GM23338 (cell line): Measurements from ENCODE around the gene MON1B.

ENCODE experiments used
- CREB1 ChIP-seq: fragments of 250-450 bp; sonication (Bioruptor Pico); IDR thresholded peaks from 2 replicates; pipeline ENCODE4 v1.5.0; 2020; ENCODE audit warnings: low read depth, mild to moderate bottlenecking, moderate library complexity
- ETS1 ChIP-seq: IDR thresholded peaks from 2 replicates; pipeline ENCODE4 v1.6.1; 2016; ENCODE audit warnings: antibody characterized with exemption
- EZH2 ChIP-seq: fragments of 200-600 bp; sonication (generic); IDR thresholded peaks from one replicate; pipeline ENCODE4 v1.8.0; 2017; ENCODE audit warnings: antibody characterized with exemption, mild to moderate bottlenecking, low read depth; ENCODE audit not compliant: unreplicated experiment
- EZH2phosphoT487 ChIP-seq: fragments of 200-600 bp; sonication (generic); IDR thresholded peaks from one replicate; pipeline ENCODE4 v1.8.1; 2018; ENCODE audit warnings: antibody characterized with exemption; ENCODE audit not compliant: unreplicated experiment
- JUNB ChIP-seq: IDR thresholded peaks from one replicate; pipeline ENCODE4 v1.6.1; 2016; ENCODE audit warnings: antibody characterized with exemption; ENCODE audit not compliant: unreplicated experiment
- POLR2AphosphoS5 ChIP-seq: IDR thresholded peaks from 2 replicates; pipeline ENCODE4 v1.6.1; 2016; ENCODE audit warnings: antibody characterized with exemption, low read depth
- ZNF331 ChIP-seq: fragments of 250-450 bp; sonication (Bioruptor Pico); IDR thresholded peaks from 2 replicates; pipeline ENCODE4 v1.5.0; 2020; ENCODE audit warnings: low read depth, mild to moderate bottlenecking, moderate library complexity
- TF ChIP-seq, protein P1 (sequence below), 2 experiments: fragments of 200-600 bp in 1 of 2; sonication (generic) in 1 of 2; conservative IDR thresholded peaks; 2 replicates each; pipeline versions ENCODE4 v1.5.1 to v1.6.1; 2016 to 2017; ENCODE audit warnings: antibody characterized with exemption in 2 of 2, low read depth in 2 of 2, mild to moderate bottlenecking in 2 of 2, moderate library complexity in 1 of 2
- TF ChIP-seq, protein P2 (sequence below): IDR thresholded peaks from one replicate; pipeline ENCODE4 v1.6.1; 2018; ENCODE audit warnings: antibody characterized with exemption; ENCODE audit not compliant: unreplicated experiment
- TF ChIP-seq, protein P3 (sequence below): fragments of 250-450 bp; sonication (Bioruptor Pico); IDR thresholded peaks from 2 replicates; pipeline ENCODE4 v1.5.0; 2020; ENCODE audit warnings: mild to moderate bottlenecking, moderate library complexity

DNA sequence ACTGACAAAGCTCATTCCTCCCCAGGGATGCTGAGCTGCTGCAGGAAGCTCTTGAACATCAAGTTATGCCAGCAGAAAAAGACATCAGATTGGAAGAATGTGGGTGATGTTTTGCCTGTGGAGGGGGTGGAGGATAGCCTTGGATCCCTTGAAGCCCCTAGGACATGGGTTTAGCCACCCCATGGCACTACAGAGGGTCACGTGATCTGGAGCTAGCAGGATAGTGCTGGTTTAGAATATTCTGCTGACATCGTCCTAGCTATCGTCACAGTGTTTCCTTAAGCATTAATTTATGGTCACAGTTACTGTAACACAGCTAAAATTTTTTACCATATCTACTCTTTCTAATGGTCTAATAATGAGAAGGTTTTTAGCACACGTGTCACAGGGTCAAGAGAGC, 20.2 kb upstream of the MON1B start:
- TF ChIP-seq, protein P1, sequence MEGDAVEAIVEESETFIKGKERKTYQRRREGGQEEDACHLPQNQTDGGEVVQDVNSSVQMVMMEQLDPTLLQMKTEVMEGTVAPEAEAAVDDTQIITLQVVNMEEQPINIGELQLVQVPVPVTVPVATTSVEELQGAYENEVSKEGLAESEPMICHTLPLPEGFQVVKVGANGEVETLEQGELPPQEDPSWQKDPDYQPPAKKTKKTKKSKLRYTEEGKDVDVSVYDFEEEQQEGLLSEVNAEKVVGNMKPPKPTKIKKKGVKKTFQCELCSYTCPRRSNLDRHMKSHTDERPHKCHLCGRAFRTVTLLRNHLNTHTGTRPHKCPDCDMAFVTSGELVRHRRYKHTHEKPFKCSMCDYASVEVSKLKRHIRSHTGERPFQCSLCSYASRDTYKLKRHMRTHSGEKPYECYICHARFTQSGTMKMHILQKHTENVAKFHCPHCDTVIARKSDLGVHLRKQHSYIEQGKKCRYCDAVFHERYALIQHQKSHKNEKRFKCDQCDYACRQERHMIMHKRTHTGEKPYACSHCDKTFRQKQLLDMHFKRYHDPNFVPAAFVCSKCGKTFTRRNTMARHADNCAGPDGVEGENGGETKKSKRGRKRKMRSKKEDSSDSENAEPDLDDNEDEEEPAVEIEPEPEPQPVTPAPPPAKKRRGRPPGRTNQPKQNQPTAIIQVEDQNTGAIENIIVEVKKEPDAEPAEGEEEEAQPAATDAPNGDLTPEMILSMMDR (conservative IDR thresholded peaks at IDR 0.05; ENCODE audit: low read depth in 2 of 2) = no peak
- TF ChIP-seq ZNF331 (CRISPR knock-in tag) = no peak
- no peak for TF ChIP-seq POLR2AphosphoS5
- TF ChIP-seq EZH2 = no peak
- TF ChIP-seq EZH2phosphoT487 = no peak
- TF ChIP-seq, protein P2, sequence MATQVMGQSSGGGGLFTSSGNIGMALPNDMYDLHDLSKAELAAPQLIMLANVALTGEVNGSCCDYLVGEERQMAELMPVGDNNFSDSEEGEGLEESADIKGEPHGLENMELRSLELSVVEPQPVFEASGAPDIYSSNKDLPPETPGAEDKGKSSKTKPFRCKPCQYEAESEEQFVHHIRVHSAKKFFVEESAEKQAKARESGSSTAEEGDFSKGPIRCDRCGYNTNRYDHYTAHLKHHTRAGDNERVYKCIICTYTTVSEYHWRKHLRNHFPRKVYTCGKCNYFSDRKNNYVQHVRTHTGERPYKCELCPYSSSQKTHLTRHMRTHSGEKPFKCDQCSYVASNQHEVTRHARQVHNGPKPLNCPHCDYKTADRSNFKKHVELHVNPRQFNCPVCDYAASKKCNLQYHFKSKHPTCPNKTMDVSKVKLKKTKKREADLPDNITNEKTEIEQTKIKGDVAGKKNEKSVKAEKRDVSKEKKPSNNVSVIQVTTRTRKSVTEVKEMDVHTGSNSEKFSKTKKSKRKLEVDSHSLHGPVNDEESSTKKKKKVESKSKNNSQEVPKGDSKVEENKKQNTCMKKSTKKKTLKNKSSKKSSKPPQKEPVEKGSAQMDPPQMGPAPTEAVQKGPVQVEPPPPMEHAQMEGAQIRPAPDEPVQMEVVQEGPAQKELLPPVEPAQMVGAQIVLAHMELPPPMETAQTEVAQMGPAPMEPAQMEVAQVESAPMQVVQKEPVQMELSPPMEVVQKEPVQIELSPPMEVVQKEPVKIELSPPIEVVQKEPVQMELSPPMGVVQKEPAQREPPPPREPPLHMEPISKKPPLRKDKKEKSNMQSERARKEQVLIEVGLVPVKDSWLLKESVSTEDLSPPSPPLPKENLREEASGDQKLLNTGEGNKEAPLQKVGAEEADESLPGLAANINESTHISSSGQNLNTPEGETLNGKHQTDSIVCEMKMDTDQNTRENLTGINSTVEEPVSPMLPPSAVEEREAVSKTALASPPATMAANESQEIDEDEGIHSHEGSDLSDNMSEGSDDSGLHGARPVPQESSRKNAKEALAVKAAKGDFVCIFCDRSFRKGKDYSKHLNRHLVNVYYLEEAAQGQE = no peak
- no peak for TF ChIP-seq JUNB
- no peak for TF ChIP-seq CREB1 (CRISPR knock-in tag)
- TF ChIP-seq, protein P3, sequence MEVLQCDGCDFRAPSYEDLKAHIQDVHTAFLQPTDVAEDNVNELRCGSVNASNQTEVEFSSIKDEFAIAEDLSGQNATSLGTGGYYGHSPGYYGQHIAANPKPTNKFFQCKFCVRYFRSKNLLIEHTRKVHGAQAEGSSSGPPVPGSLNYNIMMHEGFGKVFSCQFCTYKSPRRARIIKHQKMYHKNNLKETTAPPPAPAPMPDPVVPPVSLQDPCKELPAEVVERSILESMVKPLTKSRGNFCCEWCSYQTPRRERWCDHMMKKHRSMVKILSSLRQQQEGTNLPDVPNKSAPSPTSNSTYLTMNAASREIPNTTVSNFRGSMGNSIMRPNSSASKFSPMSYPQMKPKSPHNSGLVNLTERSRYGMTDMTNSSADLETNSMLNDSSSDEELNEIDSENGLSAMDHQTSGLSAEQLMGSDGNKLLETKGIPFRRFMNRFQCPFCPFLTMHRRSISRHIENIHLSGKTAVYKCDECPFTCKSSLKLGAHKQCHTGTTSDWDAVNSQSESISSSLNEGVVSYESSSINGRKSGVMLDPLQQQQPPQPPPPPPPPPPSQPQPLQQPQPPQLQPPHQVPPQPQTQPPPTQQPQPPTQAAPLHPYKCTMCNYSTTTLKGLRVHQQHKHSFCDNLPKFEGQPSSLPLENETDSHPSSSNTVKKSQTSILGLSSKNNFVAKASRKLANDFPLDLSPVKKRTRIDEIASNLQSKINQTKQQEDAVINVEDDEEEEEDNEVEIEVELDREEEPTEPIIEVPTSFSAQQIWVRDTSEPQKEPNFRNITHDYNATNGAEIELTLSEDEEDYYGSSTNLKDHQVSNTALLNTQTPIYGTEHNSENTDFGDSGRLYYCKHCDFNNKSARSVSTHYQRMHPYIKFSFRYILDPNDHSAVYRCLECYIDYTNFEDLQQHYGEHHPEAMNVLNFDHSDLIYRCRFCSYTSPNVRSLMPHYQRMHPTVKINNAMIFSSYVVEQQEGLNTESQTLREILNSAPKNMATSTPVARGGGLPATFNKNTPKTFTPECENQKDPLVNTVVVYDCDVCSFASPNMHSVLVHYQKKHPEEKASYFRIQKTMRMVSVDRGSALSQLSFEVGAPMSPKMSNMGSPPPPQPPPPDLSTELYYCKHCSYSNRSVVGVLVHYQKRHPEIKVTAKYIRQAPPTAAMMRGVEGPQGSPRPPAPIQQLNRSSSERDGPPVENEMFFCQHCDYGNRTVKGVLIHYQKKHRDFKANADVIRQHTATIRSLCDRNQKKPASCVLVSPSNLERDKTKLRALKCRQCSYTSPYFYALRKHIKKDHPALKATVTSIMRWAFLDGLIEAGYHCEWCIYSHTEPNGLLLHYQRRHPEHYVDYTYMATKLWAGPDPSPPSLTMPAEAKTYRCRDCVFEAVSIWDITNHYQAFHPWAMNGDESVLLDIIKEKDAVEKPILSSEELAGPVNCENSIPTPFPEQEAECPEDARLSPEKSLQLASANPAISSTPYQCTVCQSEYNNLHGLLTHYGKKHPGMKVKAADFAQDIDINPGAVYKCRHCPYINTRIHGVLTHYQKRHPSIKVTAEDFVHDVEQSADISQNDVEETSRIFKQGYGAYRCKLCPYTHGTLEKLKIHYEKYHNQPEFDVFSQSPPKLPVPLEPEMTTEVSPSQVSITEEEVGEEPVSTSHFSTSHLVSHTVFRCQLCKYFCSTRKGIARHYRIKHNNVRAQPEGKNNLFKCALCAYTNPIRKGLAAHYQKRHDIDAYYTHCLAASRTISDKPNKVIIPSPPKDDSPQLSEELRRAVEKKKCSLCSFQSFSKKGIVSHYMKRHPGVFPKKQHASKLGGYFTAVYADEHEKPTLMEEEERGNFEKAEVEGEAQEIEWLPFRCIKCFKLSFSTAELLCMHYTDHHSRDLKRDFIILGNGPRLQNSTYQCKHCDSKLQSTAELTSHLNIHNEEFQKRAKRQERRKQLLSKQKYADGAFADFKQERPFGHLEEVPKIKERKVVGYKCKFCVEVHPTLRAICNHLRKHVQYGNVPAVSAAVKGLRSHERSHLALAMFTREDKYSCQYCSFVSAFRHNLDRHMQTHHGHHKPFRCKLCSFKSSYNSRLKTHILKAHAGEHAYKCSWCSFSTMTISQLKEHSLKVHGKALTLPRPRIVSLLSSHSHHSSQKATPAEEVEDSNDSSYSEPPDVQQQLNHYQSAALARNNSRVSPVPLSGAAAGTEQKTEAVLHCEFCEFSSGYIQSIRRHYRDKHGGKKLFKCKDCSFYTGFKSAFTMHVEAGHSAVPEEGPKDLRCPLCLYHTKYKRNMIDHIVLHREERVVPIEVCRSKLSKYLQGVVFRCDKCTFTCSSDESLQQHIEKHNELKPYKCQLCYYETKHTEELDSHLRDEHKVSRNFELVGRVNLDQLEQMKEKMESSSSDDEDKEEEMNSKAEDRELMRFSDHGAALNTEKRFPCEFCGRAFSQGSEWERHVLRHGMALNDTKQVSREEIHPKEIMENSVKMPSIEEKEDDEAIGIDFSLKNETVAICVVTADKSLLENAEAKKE (CRISPR knock-in tag) = no peak
- no peak for TF ChIP-seq ETS1
